Epithelial cell of esophagus (primary cell): ENCODE results near the gene SWSAP1.

ENCODE experiments used
- DNase-seq: peaks from one replicate; pipeline ENCODE4 v3.0.0; 2010; ENCODE audit warnings: low read depth
- H3K4me3 ChIP-seq: 2 replicates; pipeline ENCODE4 v1.5.1; 2011; ENCODE audit warnings: mild to moderate bottlenecking, low read length, control low read depth
- TF ChIP-seq, protein P1 (sequence below): IDR thresholded peaks from 2 replicates; pipeline ENCODE4 v1.5.1; 2011; ENCODE audit warnings: low read depth, mild to moderate bottlenecking, low read length, control low read depth, inconsistent platforms; ENCODE audit not compliant: insufficient read depth; ENCODE audit errors: missing control alignments

The SWSAP1 gene

DNA sequence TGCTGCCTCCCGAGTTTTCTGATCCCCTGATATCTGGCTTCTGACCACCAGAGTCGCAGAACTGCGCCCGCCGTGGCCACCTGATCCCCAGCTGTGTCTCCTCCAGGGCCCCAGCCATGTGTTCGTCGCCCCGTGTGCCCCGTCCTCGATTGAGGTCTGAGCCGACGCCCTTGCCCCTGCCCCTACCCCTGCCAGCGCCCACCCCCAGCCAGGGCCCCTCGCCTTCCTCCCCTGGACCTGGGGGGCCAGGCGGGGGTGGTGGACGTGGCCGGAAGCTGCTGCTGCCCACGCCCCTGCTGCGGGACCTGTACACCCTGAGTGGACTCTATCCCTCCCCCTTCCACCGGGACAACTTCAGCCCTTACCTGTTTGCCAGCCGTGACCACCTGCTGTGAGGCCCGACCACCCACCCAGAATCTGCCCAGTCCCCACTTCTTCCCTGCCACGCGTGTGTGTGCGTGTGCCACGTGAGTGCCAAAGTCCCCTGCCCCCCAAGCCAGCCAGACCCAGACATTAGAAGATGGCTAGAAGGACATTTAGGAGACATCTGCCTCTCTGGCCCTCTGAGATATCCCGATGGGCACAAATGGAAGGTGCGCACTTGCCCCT, 10.1 kb upstream of the SWSAP1 start:
- no peak for DNase-seq
- TF ChIP-seq, protein P1, sequence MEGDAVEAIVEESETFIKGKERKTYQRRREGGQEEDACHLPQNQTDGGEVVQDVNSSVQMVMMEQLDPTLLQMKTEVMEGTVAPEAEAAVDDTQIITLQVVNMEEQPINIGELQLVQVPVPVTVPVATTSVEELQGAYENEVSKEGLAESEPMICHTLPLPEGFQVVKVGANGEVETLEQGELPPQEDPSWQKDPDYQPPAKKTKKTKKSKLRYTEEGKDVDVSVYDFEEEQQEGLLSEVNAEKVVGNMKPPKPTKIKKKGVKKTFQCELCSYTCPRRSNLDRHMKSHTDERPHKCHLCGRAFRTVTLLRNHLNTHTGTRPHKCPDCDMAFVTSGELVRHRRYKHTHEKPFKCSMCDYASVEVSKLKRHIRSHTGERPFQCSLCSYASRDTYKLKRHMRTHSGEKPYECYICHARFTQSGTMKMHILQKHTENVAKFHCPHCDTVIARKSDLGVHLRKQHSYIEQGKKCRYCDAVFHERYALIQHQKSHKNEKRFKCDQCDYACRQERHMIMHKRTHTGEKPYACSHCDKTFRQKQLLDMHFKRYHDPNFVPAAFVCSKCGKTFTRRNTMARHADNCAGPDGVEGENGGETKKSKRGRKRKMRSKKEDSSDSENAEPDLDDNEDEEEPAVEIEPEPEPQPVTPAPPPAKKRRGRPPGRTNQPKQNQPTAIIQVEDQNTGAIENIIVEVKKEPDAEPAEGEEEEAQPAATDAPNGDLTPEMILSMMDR: no peak
- H3K4me3 ChIP-seq: no peak overlapping the region

DNA sequence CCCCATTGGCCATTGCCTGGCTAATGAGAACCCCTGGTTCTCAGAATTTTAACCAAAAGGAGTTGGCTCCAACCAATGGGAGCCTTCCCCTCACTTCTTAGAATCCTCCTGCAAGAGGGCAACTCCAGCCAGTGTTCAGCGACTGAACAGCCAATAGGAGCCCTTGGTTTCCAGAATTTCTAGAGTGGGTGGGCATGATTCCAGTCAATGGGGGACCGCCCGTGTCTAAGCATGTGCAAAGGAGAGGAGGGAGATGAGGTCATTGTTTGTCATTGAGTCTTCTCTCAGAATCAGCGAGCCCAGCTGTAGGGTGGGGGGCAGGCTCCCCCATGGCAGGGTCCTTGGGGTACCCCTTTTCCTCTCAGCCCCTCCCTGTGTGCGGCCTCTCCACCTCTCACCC, 9.5 kb upstream of the SWSAP1 start:
- TF ChIP-seq, protein P1: no peak
- no peak overlapping the region for H3K4me3 ChIP-seq
- DNase-seq: no peak

DNA sequence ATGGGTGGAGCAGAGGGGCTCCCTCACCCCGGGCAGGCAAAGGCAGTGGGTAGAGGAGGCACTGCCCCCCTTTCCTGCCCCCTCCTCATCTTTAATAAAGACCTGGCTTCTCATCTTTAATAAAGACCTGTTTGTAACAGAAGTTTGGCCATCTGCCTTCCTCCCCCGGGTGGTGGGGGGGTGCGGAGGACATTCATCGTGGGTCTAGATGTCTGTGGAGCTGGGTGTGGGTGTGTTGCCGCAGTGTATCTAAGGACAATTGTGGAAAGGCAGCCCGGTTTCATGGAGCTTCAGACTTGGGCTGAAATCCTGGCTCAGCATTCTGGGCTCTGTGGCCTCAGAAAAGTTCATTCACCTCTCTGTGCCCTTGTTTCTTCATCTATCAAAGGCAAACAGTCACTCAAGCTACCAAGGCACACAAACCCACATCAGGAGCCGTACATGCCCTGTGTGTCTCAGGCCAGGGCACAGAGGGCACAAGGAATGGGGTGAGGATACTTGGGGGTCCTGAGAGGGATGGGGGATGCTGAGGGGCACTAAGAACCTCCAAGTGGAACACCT, 8.8 kb upstream of the SWSAP1 start:
- no peak overlapping the region for H3K4me3 ChIP-seq
- DNase-seq: no peak
- TF ChIP-seq, protein P1: no peak

DNA sequence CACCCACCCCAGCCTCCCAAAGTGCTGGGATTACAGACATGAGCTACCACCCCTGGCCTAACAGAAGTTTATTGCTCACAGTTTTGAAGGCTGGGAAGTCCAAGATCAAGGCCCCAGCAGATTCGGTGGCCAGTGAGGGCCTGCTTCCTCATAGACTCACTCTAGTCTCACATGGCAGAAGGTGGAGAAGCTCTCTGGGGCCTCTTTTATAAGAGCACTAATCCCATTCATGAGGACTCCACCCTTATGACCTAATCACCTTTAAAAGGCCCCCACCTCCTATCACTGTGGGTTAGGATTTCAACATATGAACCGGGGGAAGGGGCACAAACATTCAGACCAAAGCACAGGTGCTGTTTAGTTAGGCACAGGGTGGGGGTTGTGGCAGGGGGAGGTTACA, 6.9 kb upstream of the SWSAP1 start:
- H3K4me3 ChIP-seq: no peak overlapping the region
- DNase-seq: no peak
- TF ChIP-seq, protein P1: no peak

DNA sequence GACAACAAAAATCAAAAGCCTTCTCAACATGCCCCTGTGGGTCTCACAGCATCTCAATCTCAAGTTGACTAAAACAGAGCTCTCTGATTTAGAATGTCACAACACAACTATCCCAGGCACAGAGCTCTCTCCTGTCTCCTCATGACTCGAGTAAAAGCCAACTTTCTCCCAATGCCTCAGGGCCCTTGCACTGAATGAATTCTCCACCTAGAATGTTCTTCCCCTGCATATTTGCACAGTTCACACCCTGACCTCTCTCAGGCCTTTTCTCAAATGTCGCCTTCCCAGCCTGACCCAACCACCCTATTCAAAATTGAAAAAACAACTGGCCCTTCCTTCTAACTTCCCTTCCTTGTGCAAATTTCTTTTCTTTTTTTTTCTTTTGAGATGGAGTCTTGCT, 3.7 kb upstream of the SWSAP1 start:
- TF ChIP-seq, protein P1: no peak

DNA sequence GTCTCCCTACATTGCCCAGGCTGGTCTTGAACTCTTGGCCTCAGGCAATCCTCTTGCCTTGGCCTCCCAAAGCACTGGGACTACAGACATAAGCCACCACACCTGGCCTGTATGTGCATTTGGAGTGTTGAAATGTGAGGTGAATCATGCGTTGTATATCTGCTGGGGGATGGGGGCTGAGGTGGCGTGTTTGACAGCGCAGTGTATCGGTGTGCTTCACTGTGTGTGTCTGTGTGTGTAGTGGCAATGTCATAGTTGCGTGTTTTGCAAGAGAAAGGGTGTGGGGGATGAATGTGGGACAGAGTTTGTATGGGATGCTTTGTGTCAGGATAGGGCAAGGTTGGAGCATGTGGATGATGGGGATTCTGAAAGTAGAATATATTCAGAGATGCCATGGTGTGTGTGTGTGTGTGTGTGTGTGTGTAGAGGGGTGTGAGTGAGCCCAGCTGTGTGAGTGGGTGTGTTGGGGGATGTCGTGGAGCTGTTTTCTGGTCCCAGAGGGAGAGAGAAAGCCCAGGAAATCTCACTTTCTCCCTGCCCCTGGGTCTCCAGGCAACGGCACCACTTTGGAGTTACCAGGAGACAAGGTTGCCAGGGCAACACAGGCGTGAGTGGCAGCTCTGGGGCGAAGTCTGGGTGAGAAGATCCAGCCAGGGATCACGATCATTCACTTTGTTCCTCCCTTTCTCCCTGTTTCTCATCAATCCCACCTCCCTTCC, 1.1 kb upstream of the SWSAP1 start:
- DNase-seq: peak; percentile 82
- no peak overlapping the region for H3K4me3 ChIP-seq
- TF ChIP-seq, protein P1: no peak

More for the DNA sequence above, 3.7 kb upstream of the SWSAP1 start:
- no peak for DNase-seq
- H3K4me3 ChIP-seq: no peak overlapping the region
